ENCODE measurements around the gene GALM. TPM values are rescaled to one million over a fixed set of nuclear protein-coding genes. Genes with fewer than 3 reads are reported as not detected.
"Not testable (repeated sequence)": the region's sequence is repeated elsewhere in the genome, so short reads cannot be mapped to it uniquely, and the experiment has no call there.

Gene GALM
- total RNA-seq, 1 experiment from 2014 or later, result 9.1 TPM

- no peaks in the 10 kb centered on the region for H3K27me3 Mint-ChIP-seq (ENCODE audit: unreplicated experiment)
- H3K9me3 Mint-ChIP-seq (ENCODE audit: low read depth, unreplicated experiment), result no peaks in the 10 kb centered on the region
- no peak overlapping the region for H3K4me3 Mint-ChIP-seq (ENCODE audit: low read depth, unreplicated experiment)
- DNase-seq, result no peak
- H3K27ac Mint-ChIP-seq (ENCODE audit: unreplicated experiment), result no peak overlapping the region
- no peak for TF ChIP-seq CTCF (IDR thresholded peaks at IDR 0.05; ENCODE audit: unreplicated experiment)
- no TSS peak for BruUV-seq (replicated peaks)
- H3K36me3 Mint-ChIP-seq (ENCODE audit: insufficient read depth, unreplicated experiment), result no peaks in the 10 kb centered on the region
- intact Hi-C loops (cut with micrococcal nuclease; ENCODE audit: unreplicated experiment), result no loop called here
- CTCF ChIA-PET, result no interaction called here
- no peaks in the 10 kb centered on the region for H3K4me1 Mint-ChIP-seq (ENCODE audit: low read depth, unreplicated experiment)
Observed at GRCh38 chr2:38635139-38635538, 30.8 kb upstream of the GALM start.

- Mint-ChIP-seq H3K4me3 (ENCODE audit: low read depth, unreplicated experiment) (no peak overlapping the region), H3K4me1 (ENCODE audit: low read depth, unreplicated experiment) (no peaks in the 10 kb centered on the region), H3K27me3 (ENCODE audit: unreplicated experiment) (no peaks in the 10 kb centered on the region), H3K9me3 (ENCODE audit: low read depth, unreplicated experiment) (no peaks in the 10 kb centered on the region), H3K36me3 (ENCODE audit: insufficient read depth, unreplicated experiment) (no peaks in the 10 kb centered on the region), H3K27ac (ENCODE audit: unreplicated experiment) (no peak overlapping the region)
- no peak for DNase-seq
- intact Hi-C loops (cut with micrococcal nuclease; ENCODE audit: unreplicated experiment), result no loop called here
- BruUV-seq (replicated peaks), result no TSS peak
- no peak for TF ChIP-seq CTCF (IDR thresholded peaks at IDR 0.05; ENCODE audit: unreplicated experiment)
- CTCF ChIA-PET, result no interaction called here
Observed at GRCh38 chr2:38636069-38636468, 29.8 kb upstream of the GALM start.

- H3K27ac Mint-ChIP-seq (ENCODE audit: unreplicated experiment); CTCF ChIA-PET; H3K27me3 Mint-ChIP-seq (ENCODE audit: unreplicated experiment): not testable (repeated sequence)
Observed at GRCh38 chr2:38642373-38643017, 23.4 kb upstream of the GALM start.

GRCh38 chr2:38643021-38643671 lies 22.8 kb upstream of the GALM start:
- CTCF ChIA-PET, result no interaction called here
- H3K4me3 Mint-ChIP-seq (ENCODE audit: low read depth, unreplicated experiment), result no peak overlapping the region

More at GRCh38 chr2:38642373-38643017, 23.4 kb upstream of the GALM start:
- H3K4me1 Mint-ChIP-seq (ENCODE audit: low read depth, unreplicated experiment); DNase-seq; intact Hi-C loops (cut with micrococcal nuclease; ENCODE audit: unreplicated experiment); H3K9me3 Mint-ChIP-seq (ENCODE audit: low read depth, unreplicated experiment); H3K4me3 Mint-ChIP-seq (ENCODE audit: low read depth, unreplicated experiment); BruUV-seq (replicated peaks); H3K36me3 Mint-ChIP-seq (ENCODE audit: insufficient read depth, unreplicated experiment): not testable (repeated sequence)

GRCh38 chr2:38643683-38644511 lies 22.0 kb upstream of the GALM start:
- H3K27ac Mint-ChIP-seq (ENCODE audit: unreplicated experiment); H3K4me3 Mint-ChIP-seq (ENCODE audit: low read depth, unreplicated experiment); BruUV-seq (replicated peaks); H3K4me1 Mint-ChIP-seq (ENCODE audit: low read depth, unreplicated experiment); intact Hi-C loops (cut with micrococcal nuclease; ENCODE audit: unreplicated experiment); DNase-seq; H3K9me3 Mint-ChIP-seq (ENCODE audit: low read depth, unreplicated experiment); CTCF ChIA-PET; H3K36me3 Mint-ChIP-seq (ENCODE audit: insufficient read depth, unreplicated experiment): not testable (repeated sequence)
- H3K27me3 Mint-ChIP-seq (ENCODE audit: unreplicated experiment), result peaks cover 16% of the 10 kb centered on the region

More at GRCh38 chr2:38643021-38643671, 22.8 kb upstream of the GALM start:
- Mint-ChIP-seq H3K36me3 (ENCODE audit: insufficient read depth, unreplicated experiment) (no peaks in the 10 kb centered on the region), H3K27me3 (ENCODE audit: unreplicated experiment) (peaks cover 8% of the 10 kb centered on the region), H3K27ac (ENCODE audit: unreplicated experiment) (no peak overlapping the region), H3K9me3 (ENCODE audit: low read depth, unreplicated experiment) (no peaks in the 10 kb centered on the region), H3K4me1 (ENCODE audit: low read depth, unreplicated experiment) (no peaks in the 10 kb centered on the region)
- BruUV-seq (replicated peaks), result no TSS peak
- DNase-seq, result no peak
- TF ChIP-seq CTCF (IDR thresholded peaks at IDR 0.05; ENCODE audit: unreplicated experiment), result no peak
- intact Hi-C loops (cut with micrococcal nuclease; ENCODE audit: unreplicated experiment), result no loop called here

Data from Calu3 (cell line).